ENCODE results near the gene ACKR4.
"Not testable (repeated sequence)": the region's sequence is repeated elsewhere in the genome, so short reads cannot be mapped to it uniquely, and the experiment has no call there.

Gene ACKR4

DNA sequence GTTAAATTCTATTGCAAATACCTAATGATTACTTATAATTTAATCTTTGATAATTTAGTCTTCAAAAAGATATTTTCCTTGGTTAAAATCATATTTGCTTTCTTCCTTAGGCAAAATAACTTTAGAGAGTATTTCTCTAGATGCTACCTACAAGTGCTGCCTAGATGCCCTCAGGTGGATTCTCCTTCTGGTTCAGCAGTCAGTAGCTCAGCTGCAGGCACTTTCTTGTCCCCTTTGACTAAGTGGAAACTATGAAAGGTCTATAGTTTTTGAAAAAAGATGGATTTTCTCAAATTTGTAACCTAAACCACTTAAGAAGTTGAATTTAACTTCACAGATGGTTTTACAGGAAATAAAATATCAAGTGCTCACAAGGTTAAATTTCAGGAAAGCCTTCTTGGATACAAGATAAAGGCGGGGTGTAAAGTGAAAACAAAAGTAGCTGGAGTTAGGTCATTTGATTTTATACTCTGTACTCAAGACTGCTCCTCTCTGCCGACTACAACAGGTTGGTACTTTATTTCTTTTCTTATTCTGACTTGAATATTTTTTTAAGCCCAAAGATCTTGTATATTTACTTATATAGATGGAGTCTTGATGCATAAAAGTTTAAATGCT is at the start of gene ACKR4:
Gene ACKR4 (plus strand): TSS at position 455 of the 618 bp plus-strand sequence. CDS start 3,128 bp downstream, outside the sequence.
- DNase-seq (ENCODE audit: low read depth in 2 of 2) = no peak

- DNase-seq (ENCODE audit: low read depth in 2 of 2) = no peak
Measured at GRCh38 chr3:132549169-132549568, 47.9 kb upstream of the ACKR4 start.

DNA sequence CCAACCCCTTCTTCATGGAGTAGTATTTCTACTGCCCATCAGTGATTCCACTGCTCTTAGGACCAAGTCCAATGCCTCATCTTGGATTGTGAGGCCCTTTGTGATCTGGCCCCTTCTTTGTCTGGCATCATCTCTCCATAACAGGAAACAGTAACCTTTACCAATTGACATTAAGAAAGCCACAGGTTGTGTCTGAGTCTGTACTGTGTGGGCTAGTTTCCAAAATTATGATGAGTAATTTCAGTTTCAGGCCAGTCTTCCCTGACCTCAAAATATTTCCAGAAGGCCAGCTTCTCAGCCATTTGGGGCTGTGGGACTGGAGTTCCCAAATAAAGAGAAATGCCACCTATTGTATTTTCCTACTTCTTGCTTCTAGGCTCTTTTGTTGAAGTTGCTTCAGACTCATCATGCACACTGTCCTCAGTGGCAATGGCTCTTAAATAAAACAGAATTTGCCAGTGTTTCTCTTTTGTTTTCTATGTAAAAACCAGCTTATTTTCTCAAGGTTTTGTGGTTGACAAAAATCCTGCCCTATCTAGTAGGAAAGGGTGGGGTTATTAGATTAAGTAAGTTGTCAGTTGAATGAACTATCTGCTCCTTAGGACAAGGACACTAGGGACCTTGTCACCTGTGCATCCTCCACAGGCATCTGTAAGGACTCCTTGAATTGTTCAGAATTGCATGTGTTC is 47.0 kb upstream of the ACKR4 start:
- no peak for DNase-seq (ENCODE audit: low read depth in 2 of 2)

DNA sequence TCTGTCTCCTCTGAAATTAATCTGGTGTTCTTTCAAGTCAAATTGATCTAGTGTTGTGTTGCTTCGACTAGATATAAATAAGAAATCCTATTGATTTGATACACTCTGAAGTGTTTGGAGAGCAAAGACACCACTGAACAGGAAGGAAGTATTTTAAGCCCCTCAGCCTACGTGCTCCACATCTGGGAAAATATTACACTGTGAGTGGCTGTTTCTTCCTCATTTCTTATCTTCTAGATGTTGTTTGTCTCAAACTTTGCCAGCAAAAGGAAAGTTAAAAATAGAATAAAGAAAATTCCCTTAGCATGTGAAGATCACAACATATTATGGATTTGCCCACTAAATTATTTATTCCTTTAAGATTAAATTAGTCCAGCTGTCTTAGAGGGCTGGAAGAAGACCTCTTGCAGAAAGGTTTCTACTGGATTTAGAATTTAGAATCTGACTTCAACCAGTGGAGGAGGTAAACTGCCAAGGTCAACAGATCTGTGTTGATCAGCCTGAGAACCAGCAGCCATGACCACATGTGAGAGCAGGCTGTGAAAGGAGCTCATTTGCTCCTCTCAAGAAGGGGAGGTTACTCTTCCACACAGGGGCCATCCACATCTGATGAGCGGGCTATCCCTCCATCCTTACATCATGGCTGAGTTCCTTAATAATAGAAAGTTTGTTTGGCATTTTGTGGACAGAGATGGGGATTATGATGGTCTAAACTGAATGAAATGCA is 46.3 kb upstream of the ACKR4 start:
- no peak for DNase-seq (ENCODE audit: low read depth in 2 of 2)

DNA sequence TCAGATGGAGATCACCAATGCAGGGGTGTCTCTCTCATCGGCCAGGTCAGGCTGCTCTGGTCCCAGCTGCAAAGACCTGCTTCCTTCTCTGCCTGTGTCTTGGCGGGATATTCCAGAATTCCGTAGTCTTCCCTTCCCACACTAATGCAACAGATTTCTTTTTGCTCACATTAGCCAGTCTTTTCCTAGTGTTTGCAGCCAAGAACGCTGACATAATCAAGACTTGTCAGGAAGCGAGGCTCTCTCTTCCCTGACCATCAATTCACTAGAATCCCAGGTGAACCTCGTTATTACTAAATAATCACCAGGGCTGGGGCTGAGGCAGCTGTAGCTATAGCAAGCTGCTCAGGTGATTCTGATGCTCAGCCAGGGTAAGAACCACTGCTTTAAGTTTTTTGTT is 43.2 kb upstream of the ACKR4 start:
- no peak for DNase-seq (ENCODE audit: low read depth in 2 of 2)

DNA sequence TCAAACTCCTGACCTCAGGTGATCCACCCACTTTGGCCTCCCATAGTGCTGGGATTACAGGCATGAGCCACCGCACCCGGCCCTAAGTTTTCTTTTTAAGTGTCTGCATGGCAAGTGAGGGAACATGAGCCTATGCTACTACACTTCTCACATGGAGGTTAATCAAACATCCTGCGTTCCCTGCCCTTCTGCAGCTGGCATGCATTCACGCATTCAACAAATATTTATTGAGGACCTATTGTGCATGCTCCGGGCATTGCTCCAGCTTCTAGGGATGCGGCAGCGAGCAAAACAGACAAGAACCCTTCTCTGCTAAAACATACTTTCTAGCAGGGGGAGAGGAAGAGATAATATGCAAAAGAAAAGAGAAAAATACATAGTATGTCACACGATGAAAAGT is 42.6 kb upstream of the ACKR4 start:
- no peak for DNase-seq (ENCODE audit: low read depth in 2 of 2)

DNA sequence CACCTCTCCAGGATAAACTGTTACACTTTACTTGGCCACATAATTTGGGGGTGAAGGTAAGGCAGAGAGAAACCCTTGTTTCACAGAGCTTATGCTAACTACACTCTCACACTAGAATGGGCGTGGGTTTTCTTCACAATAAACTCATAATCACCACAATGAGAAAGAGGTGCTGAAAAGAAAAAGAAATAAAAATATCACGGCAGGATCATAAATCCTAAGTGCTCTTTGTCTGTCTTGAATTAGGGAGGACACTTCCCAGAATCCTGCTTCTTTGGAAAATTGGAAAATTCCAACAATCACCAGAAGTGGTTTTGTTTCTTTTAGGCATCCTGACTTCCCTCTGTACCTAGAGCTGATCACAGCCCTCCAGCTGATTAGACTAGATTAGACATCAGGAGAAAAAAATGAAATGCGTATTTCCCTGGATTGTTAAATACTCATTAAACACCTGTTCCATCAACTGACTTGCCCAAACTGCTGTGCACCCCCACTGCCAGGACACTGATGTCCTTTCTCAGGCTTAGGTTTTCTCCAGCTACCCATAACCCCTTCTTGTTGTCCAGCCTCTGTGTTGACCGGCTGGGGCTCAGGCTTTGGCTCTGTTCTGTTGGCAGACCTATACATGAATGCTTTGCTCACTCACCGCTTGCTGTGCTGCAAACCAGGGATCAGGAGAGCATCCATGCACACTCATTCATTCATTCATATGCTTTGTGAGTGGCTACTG is 41.6 kb upstream of the ACKR4 start:
- no peak for DNase-seq (ENCODE audit: low read depth in 2 of 2)

GRCh38 chr3:132556036-132556386 is 41.1 kb upstream of the ACKR4 start:
- DNase-seq (ENCODE audit: low read depth in 2 of 2) = not testable (repeated sequence)

DNA sequence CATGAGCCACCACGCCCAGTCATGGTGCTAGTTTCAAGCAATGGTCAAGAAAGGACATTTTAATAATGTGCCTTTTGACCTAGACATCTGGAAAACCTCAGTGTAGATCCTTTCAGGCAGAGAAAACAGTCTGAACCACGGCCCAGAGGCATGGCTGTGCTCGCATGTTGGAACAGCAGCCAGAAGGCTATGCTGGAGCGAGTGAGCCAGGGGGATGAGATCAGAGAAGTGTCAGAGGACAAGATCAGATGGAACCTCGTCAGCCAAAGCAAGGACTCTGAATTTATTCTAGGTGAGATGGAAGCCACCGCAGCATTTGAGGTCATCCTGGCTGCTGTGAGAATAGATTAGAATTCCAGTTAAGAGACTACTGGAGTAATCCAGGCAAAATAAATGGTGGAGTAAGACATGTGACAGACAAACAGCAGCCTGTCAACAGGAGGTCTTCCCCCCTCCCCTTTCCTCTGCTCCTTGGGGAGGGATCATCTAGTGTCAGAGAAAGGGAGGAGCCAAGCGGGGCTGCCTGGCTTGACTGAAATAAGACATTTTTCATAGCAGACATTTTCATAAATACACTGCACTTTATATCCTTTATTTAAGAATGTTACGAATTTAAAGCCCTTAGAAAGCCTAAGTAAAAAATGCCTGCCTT is 40.4 kb upstream of the ACKR4 start:
- DNase-seq (ENCODE audit: low read depth in 2 of 2) = no peak

- DNase-seq (ENCODE audit: low read depth in 2 of 2) = no peak
Measured at GRCh38 chr3:132561003-132561402, 36.1 kb upstream of the ACKR4 start.

- no peak for DNase-seq (ENCODE audit: low read depth in 2 of 2)
Measured at GRCh38 chr3:132563420-132564069, 33.5 kb upstream of the ACKR4 start.

- no peak for DNase-seq (ENCODE audit: low read depth in 2 of 2)
Measured at GRCh38 chr3:132564070-132564465, 33.0 kb upstream of the ACKR4 start.

DNA sequence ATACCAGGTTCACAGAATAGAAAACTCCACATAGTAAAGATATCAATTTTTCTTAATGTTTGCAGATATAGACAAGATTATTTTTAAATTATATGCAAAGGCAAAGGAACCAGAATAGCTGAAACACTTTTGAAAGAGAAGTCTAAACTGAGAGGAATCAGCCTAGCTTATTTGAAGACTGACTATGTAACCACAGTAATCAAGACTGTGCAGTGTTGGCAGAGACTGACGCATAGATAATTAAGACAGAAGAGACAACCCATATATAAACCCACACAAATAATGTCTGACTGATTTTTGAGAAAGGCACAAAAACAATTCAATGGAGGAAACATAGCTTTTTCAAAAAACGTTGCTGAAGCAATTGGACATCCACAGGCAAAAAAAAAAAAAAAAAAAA is 28.6 kb upstream of the ACKR4 start:
- no peak for DNase-seq (ENCODE audit: low read depth in 2 of 2)

DNA sequence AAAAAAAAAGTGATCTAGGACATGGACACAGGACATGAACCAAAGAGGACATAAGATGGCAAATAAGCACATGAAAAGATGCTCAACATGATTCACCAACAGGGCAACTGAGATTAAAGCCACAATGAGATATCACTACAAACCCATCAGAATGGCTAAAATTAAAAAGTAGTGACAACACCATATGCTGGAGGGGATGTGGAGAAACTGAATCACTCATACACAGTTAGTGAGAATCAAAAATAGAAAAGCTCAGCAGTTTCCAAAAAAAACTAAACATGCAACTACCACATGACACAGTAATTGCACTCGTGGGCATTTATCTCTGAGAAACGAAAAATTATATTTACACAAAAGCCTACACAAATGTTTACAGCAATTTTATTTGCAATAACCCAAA is 27.9 kb upstream of the ACKR4 start:
- DNase-seq (ENCODE audit: low read depth in 2 of 2) = no peak

GRCh38 chr3:132569580-132569979 is 27.5 kb upstream of the ACKR4 start:
- no peak for DNase-seq (ENCODE audit: low read depth in 2 of 2)

DNA sequence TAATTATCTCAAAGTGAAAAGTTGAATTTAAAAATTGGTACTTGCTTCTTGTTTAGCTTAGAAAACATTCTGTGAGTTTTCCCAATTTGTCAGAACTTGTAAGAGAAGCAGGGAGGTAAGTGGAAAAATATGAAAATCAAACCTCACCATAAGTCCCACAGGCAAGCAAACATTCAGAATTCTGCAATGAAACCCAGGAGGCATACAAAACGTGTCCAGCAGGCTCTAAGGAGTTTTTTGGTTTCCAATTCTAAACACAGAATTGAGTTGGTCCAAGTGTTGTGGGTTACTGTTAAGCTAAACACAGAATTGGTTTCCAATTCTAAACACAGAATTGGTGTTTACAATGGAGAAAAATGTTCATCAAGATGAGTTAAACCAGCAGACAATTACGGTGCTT is 27.1 kb upstream of the ACKR4 start:
- no peak for DNase-seq (ENCODE audit: low read depth in 2 of 2)

GRCh38 chr3:132573797-132574211 is 23.3 kb upstream of the ACKR4 start:
- DNase-seq (ENCODE audit: low read depth in 2 of 2) = no peak

GRCh38 chr3:132587401-132587800 is 9.7 kb upstream of the ACKR4 start:
- DNase-seq (ENCODE audit: low read depth in 2 of 2) = no peak

- DNase-seq (ENCODE audit: low read depth in 2 of 2) = no peak
Measured at GRCh38 chr3:132592216-132592615, 4.9 kb upstream of the ACKR4 start.

DNA sequence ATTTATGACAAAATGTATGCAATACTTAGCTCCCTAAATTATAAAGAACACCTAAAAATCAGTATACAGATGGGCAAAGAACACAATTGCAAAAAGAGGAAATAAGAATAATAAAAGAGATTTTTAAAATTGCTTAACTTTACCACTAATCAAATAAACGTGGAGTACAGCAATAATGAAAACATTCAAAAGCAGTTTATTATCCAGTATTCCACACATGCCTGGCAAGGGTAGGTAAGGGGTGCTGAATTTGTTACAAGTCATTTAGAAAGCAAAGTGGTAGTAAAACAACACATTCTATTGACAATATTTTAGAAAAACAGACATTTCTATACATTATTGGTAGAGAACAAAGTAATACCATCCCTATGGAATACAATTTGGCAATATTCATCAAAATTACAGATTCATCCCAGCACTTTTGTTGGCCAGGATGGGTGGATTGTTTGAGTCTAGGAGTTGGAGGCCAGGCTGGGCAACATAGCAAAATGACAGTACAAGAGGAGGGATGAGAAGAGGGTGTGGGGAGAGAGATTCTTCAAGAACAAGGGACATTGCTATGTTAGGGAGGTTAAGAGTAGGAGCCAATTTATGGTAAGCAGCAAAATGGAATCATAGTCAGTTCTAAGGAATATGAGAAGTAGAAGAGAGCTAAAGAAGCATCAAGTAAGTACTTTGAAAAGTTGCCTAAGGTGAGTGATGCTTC is 3.7 kb upstream of the ACKR4 start:
- no peak for DNase-seq (ENCODE audit: low read depth in 2 of 2)

GRCh38 chr3:132593947-132594323 is 3.1 kb upstream of the ACKR4 start:
- no peak for DNase-seq (ENCODE audit: low read depth in 2 of 2)

All from stimulated activated CD4-positive, alpha-beta T cell treated with anti-CD3 and anti-CD28 coated beads, Interleukin-1b, Interleukin-23, amount 100 ng/mL, for 4 hours (primary cell).